ENCODE data around the gene WDR93. TPM values are rescaled to one million over a fixed set of nuclear protein-coding genes. Genes with fewer than 3 reads are reported as not detected.

WDR93 gene
- total RNA-seq, 1 experiment from 2014 or later, result not detected

DNA sequence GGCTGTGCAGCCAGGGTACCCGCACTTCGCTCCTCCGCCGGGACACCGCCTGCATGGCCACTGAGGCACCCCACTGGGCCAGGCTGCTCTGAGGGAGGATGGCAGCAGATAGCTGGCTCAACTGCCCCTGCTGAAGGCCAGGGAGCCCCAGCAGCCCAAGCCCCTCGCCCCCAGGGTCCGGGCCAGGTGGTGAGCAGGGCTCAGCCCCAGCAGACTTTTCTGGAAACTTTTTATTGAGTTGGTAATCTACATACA is 23.0 kb upstream of the WDR93 start:
- H3K4ac ChIP-seq (ENCODE audit: low read depth, low read length), result no peak overlapping the region
- no peak overlapping the region for H2AFZ ChIP-seq (ENCODE audit: low read length)
- Mint-ChIP-seq H3K4me1 (peaks cover 9 to 18% of the 10 kb centered on the region in 2 experiments), H3K4me3 (no peak overlapping the region), H3K27me3 (ENCODE audit: low read depth) (peaks cover 32% of the 10 kb centered on the region), H3K27ac (no peak overlapping the region), H3K9me3 (no peaks in the 10 kb centered on the region), H3K36me3 (ENCODE audit: insufficient read depth in 1 of 3, low read depth in 3 of 3) (no peaks in the 10 kb centered on the region; a peak in 1 of 7 replicates)
- no peak overlapping the region for H4K91ac ChIP-seq (ENCODE audit: insufficient read length, low read depth, low read length)
- H3K27me3 ChIP-seq (ENCODE audit: insufficient read depth, low read length), result no peaks in the 10 kb centered on the region; the same call in 1 of the 2 replicates
- no peak overlapping the region for H2AK5ac ChIP-seq (ENCODE audit: insufficient read length, low read length)
- no peak overlapping the region for H2BK5ac ChIP-seq (ENCODE audit: insufficient read length, low read length)
- H3K9ac ChIP-seq (ENCODE audit: extremely low read depth, insufficient read length, low read length), result no peak overlapping the region
- H3K79me1 ChIP-seq (ENCODE audit: insufficient read depth, low read depth, low read length, poor library complexity, severe bottlenecking), result no peaks in the 10 kb centered on the region
- H2BK12ac ChIP-seq (ENCODE audit: insufficient read length, low read depth, low read length), result no peak overlapping the region
- H3K14ac ChIP-seq (ENCODE audit: insufficient read depth, low read length), result no peak overlapping the region
- H3K56ac ChIP-seq (ENCODE audit: insufficient read length, low read depth, low read length), result no peak overlapping the region
- WGBS (ENCODE audit: extremely low coverage, insufficient read length, low lambda C conversion rate), result no CpG with 5 or more reads among the region's 7 CpGs
- H3K4me1 ChIP-seq (ENCODE audit: insufficient read depth, low read length), result no peaks in the 10 kb centered on the region
- no peak overlapping the region for H3K23ac ChIP-seq (ENCODE audit: insufficient read length, low read depth, low read length)
- H3K27ac ChIP-seq (ENCODE audit: insufficient read length, low read depth, low read length), result no peak overlapping the region
- no peak for TF ChIP-seq CTCF (conservative IDR thresholded peaks at IDR 0.05)
- H2BK120ac ChIP-seq (ENCODE audit: low read depth, low read length, poor library complexity, severe bottlenecking), result no peak overlapping the region
- no peak overlapping the region for H3K18ac ChIP-seq (ENCODE audit: insufficient read length, low read depth, low read length)
- no peaks in the 10 kb centered on the region for H3K79me2 ChIP-seq (ENCODE audit: insufficient read depth, low read length)
- H2BK15ac ChIP-seq (ENCODE audit: low read depth, low read length), result no peak overlapping the region
- H2BK20ac ChIP-seq (ENCODE audit: low read depth, low read length, poor library complexity, severe bottlenecking), result no peak overlapping the region
- no peaks in the 10 kb centered on the region for H3K9me3 ChIP-seq (ENCODE audit: control insufficient read depth, low read depth, low read length)
- no peak overlapping the region for H4K8ac ChIP-seq (replicated peaks; ENCODE audit: insufficient read length, low read depth, low read length)
- no peaks in the 10 kb centered on the region for H3K23me2 ChIP-seq (ENCODE audit: insufficient read length, low read depth, low read length, poor library complexity, severe bottlenecking)
- DNase-seq, result no peak
- no peak overlapping the region for H4K5ac ChIP-seq (ENCODE audit: insufficient read length, low read depth, low read length)
- no peak overlapping the region for H3T11ph ChIP-seq (ENCODE audit: low read length)
- H3K4me2 ChIP-seq (ENCODE audit: insufficient read depth, insufficient read length, low read length), result no peak overlapping the region
- no peaks in the 10 kb centered on the region for H4K20me1 ChIP-seq (ENCODE audit: control insufficient read depth, insufficient read depth, insufficient read length)
